A549 (cell line): ENCODE results near the gene EIF4E. TPM values are rescaled to one million over a fixed set of nuclear protein-coding genes. Genes with fewer than 3 reads are reported as not detected.

Experiments
- ATAC-seq, 2 experiments: fragments of 200-7000 bp in 1 of 2; fragments of >200 bp in 1 of 2; cut with Nextera tagmentation in 1 of 2; cut with Tn5 transposase in 1 of 2; 3 replicates each; pipeline versions ENCODE4 v1.8.0 to v1.9.1; 2018 to 2020; ENCODE audit warnings: mild to moderate bottlenecking in 1 of 2, moderate library complexity in 1 of 2
- CTCF ChIA-PET: fragments of 300-600 bp; sonication (Branson Sonifier 250); formaldehyde crosslinking; extraction: SDS; loops from one replicate; lab custom pipeline; 2021; ENCODE audit warnings: antibody characterized with exemption, inconsistent platforms; lab: Yijun Ruan, JAX
- POLR2A ChIA-PET: fragments of 350-600 bp; formaldehyde crosslinking; extraction: SDS; loops from one replicate; lab custom pipeline; 2021; ENCODE audit warnings: antibody characterized with exemption, inconsistent platforms; lab: Yijun Ruan, JAX
- DNase-seq, 2 experiments: peaks; one replicate each; pipeline versions ENCODE4 v3.0.0 to v3.0.0-alpha.2; 2011 to 2016; ENCODE audit warnings: low read depth in 1 of 2, low spot score in 1 of 2
- FAIRE-seq: peaks from 2 replicates; lab custom pipeline; 2011; peaks lifted over from hg19 to GRCh38; lab: Jason Lieb, UNC
- H3K27ac ChIP-seq, 2 experiments: fragments of >200 bp; sonication (Bioruptor Twin); formaldehyde crosslinking; 3 replicates each; pipeline ENCODE4 v1.5.1; 2016 to 2017
- H3K4me1 ChIP-seq: fragments of >200 bp; sonication (Bioruptor Twin); formaldehyde crosslinking; 3 replicates; pipeline ENCODE4 v1.6.1; 2016
- H3K4me2 ChIP-seq: fragments of >200 bp; sonication (Bioruptor Twin); formaldehyde crosslinking; 3 replicates; pipeline ENCODE4 v1.6.1; 2016
- H3K4me3 ChIP-seq: fragments of >200 bp; sonication (Bioruptor Twin); formaldehyde crosslinking; 3 replicates; pipeline ENCODE4 v1.5.1; 2016
- H3K9me3 ChIP-seq: fragments of >200 bp; sonication (Bioruptor Twin); formaldehyde crosslinking; 3 replicates; pipeline ENCODE4 v1.6.1; 2016
- ATOH8 ChIP-seq: fragments of 250-450 bp; sonication (Bioruptor Pico); IDR thresholded peaks from 2 replicates; pipeline ENCODE4 v1.5.0; 2020; ENCODE audit warnings: low read depth, mild to moderate bottlenecking, moderate library complexity
- CBX2 ChIP-seq: fragments of 200-600 bp; sonication (generic); IDR thresholded peaks from 2 replicates; pipeline ENCODE4 v1.6.1; 2016; ENCODE audit warnings: low read depth, mild to moderate bottlenecking, borderline replicate concordance
- CBX8 ChIP-seq: fragments of 200-600 bp; sonication (generic); IDR thresholded peaks from 2 replicates; pipeline ENCODE4 v1.6.1; 2016
- CHD2 ChIP-seq: fragments of 150-350 bp; IDR thresholded peaks from 2 replicates; pipeline ENCODE4 v1.6.1; 2014; ENCODE audit warnings: low read length; ENCODE audit not compliant: partially characterized antibody
- EHF ChIP-seq: fragments of 250-450 bp; sonication (Bioruptor Pico); IDR thresholded peaks from 2 replicates; pipeline ENCODE4 v1.5.0; 2020; ENCODE audit warnings: mild to moderate bottlenecking
- EHMT2 ChIP-seq: fragments of 200-600 bp; sonication (generic); IDR thresholded peaks from 2 replicates; pipeline ENCODE4 v1.6.1; 2016; ENCODE audit warnings: antibody characterized with exemption, low read depth, mild to moderate bottlenecking, moderate library complexity
- EP300 ChIP-seq, 2 experiments: fragments of >200 bp; sonication (Bioruptor Twin); formaldehyde crosslinking; IDR thresholded peaks; 2 replicates in 1 of 2; 3 replicates in 1 of 2; pipeline ENCODE4 v1.6.1; 2016 to 2017
- ESRRA ChIP-seq: fragments of 150-350 bp; IDR thresholded peaks from 2 replicates; pipeline ENCODE4 v1.6.1; 2014; ENCODE audit warnings: mild to moderate bottlenecking, low read length, borderline replicate concordance
- FOXS1 ChIP-seq: fragments of 250-450 bp; sonication (Bioruptor Pico); IDR thresholded peaks from 2 replicates; pipeline ENCODE4 v1.5.0; 2020; ENCODE audit warnings: mild to moderate bottlenecking, moderate library complexity
- GATA3 ChIP-seq: IDR thresholded peaks from 2 replicates; pipeline ENCODE4 v1.6.1; 2012; ENCODE audit warnings: borderline replicate concordance
- HMGXB4 ChIP-seq: fragments of 250-450 bp; sonication (Bioruptor Pico); IDR thresholded peaks from 2 replicates; pipeline ENCODE4 v1.5.0; 2021; ENCODE audit warnings: mild to moderate bottlenecking, moderate library complexity, borderline replicate concordance
- JUNB ChIP-seq: fragments of >200 bp; sonication (Bioruptor Twin); formaldehyde crosslinking; IDR thresholded peaks from 2 replicates; pipeline ENCODE4 v1.6.1; 2016
- KDM1A ChIP-seq: fragments of 200-600 bp; sonication (generic); IDR thresholded peaks from 2 replicates; pipeline ENCODE4 v1.6.1; 2016; ENCODE audit warnings: low read depth, mild to moderate bottlenecking
- KDM5A ChIP-seq: fragments of 200-600 bp; sonication (generic); IDR thresholded peaks from 2 replicates; pipeline ENCODE4 v1.6.1; 2016; ENCODE audit warnings: antibody characterized with exemption, mild to moderate bottlenecking
- NFE2L2 ChIP-seq: fragments of 150-350 bp; conservative IDR thresholded peaks from 2 replicates; pipeline ENCODE4 v1.6.1; 2014; ENCODE audit warnings: low read length
- PBX3 ChIP-seq: IDR thresholded peaks from 2 replicates; pipeline ENCODE4 v1.6.1; 2012
- PHF8 ChIP-seq: fragments of 200-600 bp; sonication (generic); IDR thresholded peaks from 2 replicates; pipeline ENCODE4 v1.6.1; 2016; ENCODE audit warnings: low read depth, mild to moderate bottlenecking, antibody characterized with exemption, moderate library complexity, borderline replicate concordance
- POLR2A ChIP-seq: IDR thresholded peaks from 2 replicates; pipeline ENCODE4 v1.6.1; 2012; ENCODE audit warnings: mild to moderate bottlenecking, low read length
- POLR2AphosphoS2 ChIP-seq: conservative IDR thresholded peaks from 2 replicates; pipeline ENCODE4 v1.6.1; 2012; ENCODE audit warnings: low read length, improper control_type of control experiment, inconsistent platforms
- RAD21 ChIP-seq, 2 experiments: fragments of >200 bp in 1 of 2; sonication (Bioruptor Twin) in 1 of 2; formaldehyde crosslinking in 1 of 2; IDR thresholded peaks in 1 of 2; conservative IDR thresholded peaks in 1 of 2; 2 replicates in 1 of 2; 3 replicates in 1 of 2; pipeline ENCODE4 v1.6.1; 2012 to 2018; ENCODE audit warnings: inconsistent platforms in 1 of 2
- RARB ChIP-seq: fragments of 250-450 bp; sonication (Bioruptor Pico); IDR thresholded peaks from 2 replicates; pipeline ENCODE4 v1.8.0; 2021; ENCODE audit warnings: mild to moderate bottlenecking, moderate library complexity
- RCOR1 ChIP-seq: fragments of 150-350 bp; IDR thresholded peaks from 2 replicates; pipeline ENCODE4 v1.6.1; 2014; ENCODE audit warnings: antibody characterized with exemption, low read length, low read depth
- RFX5 ChIP-seq: fragments of 450-650 bp; IDR thresholded peaks from 2 replicates; pipeline ENCODE4 v1.7.1; 2014; ENCODE audit warnings: antibody characterized with exemption, mild to moderate bottlenecking, moderate library complexity
- RNF2 ChIP-seq: fragments of 200-600 bp; sonication (generic); IDR thresholded peaks from 2 replicates; pipeline ENCODE4 v1.6.1; 2016; ENCODE audit warnings: low read depth, mild to moderate bottlenecking, antibody characterized with exemption, moderate library complexity, borderline replicate concordance
- SMC3 ChIP-seq: fragments of >200 bp; sonication (Bioruptor Twin); formaldehyde crosslinking; IDR thresholded peaks from 3 replicates; pipeline ENCODE4 v1.6.1; 2018; ENCODE audit warnings: inconsistent platforms
- SREBF2 ChIP-seq: fragments of 450-650 bp; IDR thresholded peaks from 2 replicates; pipeline ENCODE4 v1.6.1; 2014; ENCODE audit warnings: mild to moderate bottlenecking, moderate library complexity
- TFCP2L1 ChIP-seq: fragments of 250-450 bp; sonication (Bioruptor Pico); IDR thresholded peaks from 2 replicates; pipeline ENCODE4 v1.5.0; 2021; ENCODE audit warnings: mild to moderate bottlenecking
- TP53 ChIP-seq: fragments of 250-450 bp; sonication (Bioruptor Pico); IDR thresholded peaks from 2 replicates; pipeline ENCODE4 v1.5.0; 2021; ENCODE audit warnings: mild to moderate bottlenecking, moderate library complexity
- ZFP36 ChIP-seq: fragments of 450-650 bp; IDR thresholded peaks from 2 replicates; pipeline ENCODE4 v1.6.1; 2014; ENCODE audit warnings: borderline replicate concordance; ENCODE audit not compliant: partially characterized antibody
- WGBS: methylation state at CpG from one replicate; pipeline ENCODE4 v1.1.6; 2017; ENCODE audit errors: missing lambda C conversion rate; 5-methylcytosine and 5-hydroxymethylcytosine counted together
- polyA plus RNA-seq, 4 experiments: library from polyadenylated mRNA; depleted of rRNA in 3 of 4; stranded (reverse); fragments of >200 nt; fragmentation: RNase III in 1 of 4; extraction: RNeasy Plus Mini Kit Qiagen cat#74134 plus additional on column Dnase treatment in 1 of 4; gene quantifications; 2 replicates in 3 of 4; 3 replicates in 1 of 4; pipeline ENCODE4 v1.2.3, GENCODE V29; 2011 to 2017
- TF ChIP-seq, protein P1 (sequence below): fragments of >200 bp; sonication (Bioruptor Twin); formaldehyde crosslinking; IDR thresholded peaks from 3 replicates; pipeline ENCODE4 v1.6.1; 2016
- TF ChIP-seq, protein P2 (sequence below): IDR thresholded peaks from 2 replicates; pipeline ENCODE4 v1.6.1; 2012
- TF ChIP-seq, protein P3 (sequence below): fragments of 200-600 bp; sonication (generic); IDR thresholded peaks from 2 replicates; pipeline ENCODE4 v1.6.1; 2016; ENCODE audit warnings: antibody characterized with exemption, mild to moderate bottlenecking, moderate library complexity

The EIF4E gene
- polyA plus RNA-seq, 2 of the 4 experiments (the other 2 are of a cell fraction), result 147 to 165 TPM

- TF ChIP-seq ATOH8, result no peak
- TF ChIP-seq NFE2L2, result no peak
- TF ChIP-seq, protein P1, sequence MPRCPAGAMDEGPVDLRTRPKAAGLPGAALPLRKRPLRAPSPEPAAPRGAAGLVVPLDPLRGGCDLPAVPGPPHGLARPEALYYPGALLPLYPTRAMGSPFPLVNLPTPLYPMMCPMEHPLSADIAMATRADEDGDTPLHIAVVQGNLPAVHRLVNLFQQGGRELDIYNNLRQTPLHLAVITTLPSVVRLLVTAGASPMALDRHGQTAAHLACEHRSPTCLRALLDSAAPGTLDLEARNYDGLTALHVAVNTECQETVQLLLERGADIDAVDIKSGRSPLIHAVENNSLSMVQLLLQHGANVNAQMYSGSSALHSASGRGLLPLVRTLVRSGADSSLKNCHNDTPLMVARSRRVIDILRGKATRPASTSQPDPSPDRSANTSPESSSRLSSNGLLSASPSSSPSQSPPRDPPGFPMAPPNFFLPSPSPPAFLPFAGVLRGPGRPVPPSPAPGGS, result peak; percentile 59; the same call in 1 of the 3 replicates
- TF ChIP-seq CBX8, result no peak
- TF ChIP-seq JUNB, result no peak
- TF ChIP-seq CBX2, result no peak
- TF ChIP-seq PBX3, result no peak
- TF ChIP-seq EP300 (IDR thresholded peaks at IDR 0.05), result no peak
- TF ChIP-seq ESRRA, result no peak
- TF ChIP-seq, protein P2, sequence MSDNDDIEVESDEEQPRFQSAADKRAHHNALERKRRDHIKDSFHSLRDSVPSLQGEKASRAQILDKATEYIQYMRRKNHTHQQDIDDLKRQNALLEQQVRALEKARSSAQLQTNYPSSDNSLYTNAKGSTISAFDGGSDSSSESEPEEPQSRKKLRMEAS, result peak; percentile 62; the same call in 1 of the 2 replicates
- no peak for TF ChIP-seq TP53
- TF ChIP-seq CHD2, result no peak
- TF ChIP-seq EHF (CRISPR knock-in tag), result no peak
- TF ChIP-seq POLR2A, result no peak; the same call in 1 of the 2 replicates
- no peak for TF ChIP-seq ZFP36
- no peak for TF ChIP-seq SREBF2
- no peak for TF ChIP-seq KDM5A
- no peak for TF ChIP-seq KDM1A
- no peak for TF ChIP-seq SMC3
- peak; percentile 44; the same call in 1 of the 2 replicates for TF ChIP-seq PHF8
- TF ChIP-seq RARB (CRISPR knock-in tag), result no peak
- TF ChIP-seq RCOR1, result no peak
- TF ChIP-seq FOXS1 (CRISPR knock-in tag), result no peak
- no peak; the same call in 1 of the 2 replicates for TF ChIP-seq RFX5
- TF ChIP-seq RNF2, result no peak
- no peak for TF ChIP-seq TFCP2L1 (CRISPR knock-in tag)
These were observed at the start of gene EIF4E (continued) for GRCh38 chr4:98928505-98929340.

DNA sequence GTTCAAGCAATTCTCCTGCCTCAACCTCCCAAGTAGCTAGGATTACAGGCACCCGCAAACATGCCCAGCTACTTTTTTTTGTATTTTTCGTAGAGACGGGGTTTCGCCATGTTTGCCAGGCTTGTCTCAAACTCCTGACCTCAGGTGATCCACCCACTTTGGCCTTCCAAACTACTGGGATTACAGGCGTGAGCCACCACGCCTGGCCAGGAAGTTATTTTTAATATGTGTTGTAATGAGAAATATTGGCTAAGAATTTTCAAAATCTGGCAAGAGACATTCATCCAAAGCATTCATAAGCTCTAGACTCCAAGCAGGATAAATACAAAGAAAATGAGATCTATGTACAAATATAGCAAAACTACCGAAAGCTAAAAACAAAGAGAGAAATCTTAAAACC is 48.6 kb upstream of the EIF4E start:
- ChIA-PET CTCF (no interaction called here), POLR2A (no interaction called here)
- no peak for TF ChIP-seq RAD21 (conservative IDR thresholded peaks at IDR 0.05 in 1 of 2, IDR thresholded peaks at IDR 0.05 in 1 of 2)
- no peak for TF ChIP-seq GATA3
- TF ChIP-seq, protein P3, sequence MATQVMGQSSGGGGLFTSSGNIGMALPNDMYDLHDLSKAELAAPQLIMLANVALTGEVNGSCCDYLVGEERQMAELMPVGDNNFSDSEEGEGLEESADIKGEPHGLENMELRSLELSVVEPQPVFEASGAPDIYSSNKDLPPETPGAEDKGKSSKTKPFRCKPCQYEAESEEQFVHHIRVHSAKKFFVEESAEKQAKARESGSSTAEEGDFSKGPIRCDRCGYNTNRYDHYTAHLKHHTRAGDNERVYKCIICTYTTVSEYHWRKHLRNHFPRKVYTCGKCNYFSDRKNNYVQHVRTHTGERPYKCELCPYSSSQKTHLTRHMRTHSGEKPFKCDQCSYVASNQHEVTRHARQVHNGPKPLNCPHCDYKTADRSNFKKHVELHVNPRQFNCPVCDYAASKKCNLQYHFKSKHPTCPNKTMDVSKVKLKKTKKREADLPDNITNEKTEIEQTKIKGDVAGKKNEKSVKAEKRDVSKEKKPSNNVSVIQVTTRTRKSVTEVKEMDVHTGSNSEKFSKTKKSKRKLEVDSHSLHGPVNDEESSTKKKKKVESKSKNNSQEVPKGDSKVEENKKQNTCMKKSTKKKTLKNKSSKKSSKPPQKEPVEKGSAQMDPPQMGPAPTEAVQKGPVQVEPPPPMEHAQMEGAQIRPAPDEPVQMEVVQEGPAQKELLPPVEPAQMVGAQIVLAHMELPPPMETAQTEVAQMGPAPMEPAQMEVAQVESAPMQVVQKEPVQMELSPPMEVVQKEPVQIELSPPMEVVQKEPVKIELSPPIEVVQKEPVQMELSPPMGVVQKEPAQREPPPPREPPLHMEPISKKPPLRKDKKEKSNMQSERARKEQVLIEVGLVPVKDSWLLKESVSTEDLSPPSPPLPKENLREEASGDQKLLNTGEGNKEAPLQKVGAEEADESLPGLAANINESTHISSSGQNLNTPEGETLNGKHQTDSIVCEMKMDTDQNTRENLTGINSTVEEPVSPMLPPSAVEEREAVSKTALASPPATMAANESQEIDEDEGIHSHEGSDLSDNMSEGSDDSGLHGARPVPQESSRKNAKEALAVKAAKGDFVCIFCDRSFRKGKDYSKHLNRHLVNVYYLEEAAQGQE, result no peak
- TF ChIP-seq EHMT2, result no peak
- TF ChIP-seq HMGXB4, result no peak
- TF ChIP-seq POLR2AphosphoS2, result no peak
- TF ChIP-seq SREBF2, result no peak
- TF ChIP-seq PHF8, result no peak
- TF ChIP-seq JUNB, result no peak

More for the DNA sequence above, 48.6 kb upstream of the EIF4E start:
- DNase-seq, result no peak
- no peak for ATAC-seq
- Histone ChIP-seq H3K4me1 (no peaks in the 10 kb centered on the region), H3K4me3 (no peak overlapping the region), H3K9me3 (no peaks in the 10 kb centered on the region), H3K4me2 (no peak overlapping the region), H3K27ac (no peak overlapping the region)
- FAIRE-seq, result no peak
- WGBS, result 93% methylated on average over 7 of the region's 7 CpGs
